GM23338 (cell line): ENCODE data around the gene GALE. TPM values are rescaled to one million over a fixed set of nuclear protein-coding genes. Genes with fewer than 3 reads are reported as not detected.

Experiments used
- ATAC-seq: fragments of 200-7000 bp; cut with Tn5 transposase; 3 replicates; pipeline ENCODE4 v1.9.1; 2020
- DNase-seq: peaks from one replicate; pipeline ENCODE4 v3.0.0-alpha.2; 2015; ENCODE audit warnings: low spot score
- H2AFZ ChIP-seq: fragments of 200-600 bp; sonication (generic); 2 replicates; pipeline ENCODE4 v1.8.0; 2016; ENCODE audit warnings: antibody characterized with exemption, mild to moderate bottlenecking, moderate library complexity
- H3F3A ChIP-seq: fragments of 200-600 bp; sonication (generic); replicated peaks from 2 replicates; pipeline ENCODE4 v1.8.0; 2017; ENCODE audit warnings: antibody characterized with exemption, mixed run types, low read depth
- H3K27ac ChIP-seq: fragments of 200-600 bp; sonication (generic); 2 replicates; pipeline ENCODE4 v1.6.1; 2016; ENCODE audit warnings: low read depth
- H3K27me3 ChIP-seq: fragments of 200-600 bp; sonication (generic); 2 replicates; pipeline ENCODE4 v1.8.0; 2016; ENCODE audit warnings: mild to moderate bottlenecking, mixed run types, moderate library complexity; ENCODE audit not compliant: insufficient read depth
- H3K36me3 ChIP-seq: fragments of 200-600 bp; sonication (generic); 2 replicates; pipeline ENCODE4 v1.8.0; 2016; ENCODE audit warnings: mild to moderate bottlenecking; ENCODE audit not compliant: insufficient read depth
- H3K4me1 ChIP-seq: fragments of 200-600 bp; sonication (generic); 2 replicates; pipeline ENCODE4 v1.8.0; 2016; ENCODE audit warnings: mild to moderate bottlenecking, moderate library complexity; ENCODE audit not compliant: insufficient read depth
- H3K4me2 ChIP-seq: fragments of 200-600 bp; sonication (generic); 2 replicates; pipeline ENCODE4 v1.7.1; 2017; ENCODE audit warnings: mixed run types
- H3K4me3 ChIP-seq: fragments of 200-600 bp; sonication (generic); 2 replicates; pipeline ENCODE4 v1.6.1; 2016; ENCODE audit warnings: mixed run types
- H3K79me2 ChIP-seq: fragments of 200-600 bp; sonication (generic); replicated peaks from 2 replicates; pipeline ENCODE4 v1.8.0; 2017; ENCODE audit warnings: mild to moderate bottlenecking; ENCODE audit not compliant: insufficient read depth
- H3K9me2 ChIP-seq: fragments of 200-600 bp; sonication (generic); 2 replicates; pipeline ENCODE4 v1.8.0; 2017; ENCODE audit not compliant: insufficient read depth
- H4K20me1 ChIP-seq: fragments of 200-600 bp; sonication (generic); replicated peaks from 2 replicates; pipeline ENCODE4 v1.8.0; 2017; ENCODE audit warnings: mild to moderate bottlenecking; ENCODE audit not compliant: insufficient read depth
- H3K27ac Mint-ChIP-seq: 2 replicates; pipeline ENCODE4 v1.8.0; 2020; ENCODE audit warnings: inconsistent platforms, mild to moderate bottlenecking, moderate library complexity, mixed read lengths
- H3K27me3 Mint-ChIP-seq: 3 replicates; pipeline ENCODE4 v1.8.0; 2022; ENCODE audit warnings: low read depth, mild to moderate bottlenecking, moderate library complexity, mixed read lengths, inconsistent platforms; ENCODE audit not compliant: insufficient read depth, poor library complexity
- H3K36me3 Mint-ChIP-seq: 3 replicates; pipeline ENCODE4 v1.8.0; 2021; ENCODE audit warnings: low read depth, mild to moderate bottlenecking, inconsistent platforms, moderate library complexity, mixed read lengths
- H3K4me1 Mint-ChIP-seq: 3 replicates; pipeline ENCODE4 v1.8.0; 2020; ENCODE audit warnings: mild to moderate bottlenecking, inconsistent platforms, mixed read lengths
- H3K4me3 Mint-ChIP-seq: 3 replicates; pipeline ENCODE4 v1.8.0; 2021; ENCODE audit warnings: moderate library complexity, mild to moderate bottlenecking, inconsistent platforms, mixed read lengths
- H3K9me3 Mint-ChIP-seq: 3 replicates; pipeline ENCODE4 v1.8.0; 2020; ENCODE audit warnings: moderate library complexity, mild to moderate bottlenecking, inconsistent platforms, mixed read lengths
- CREB1 ChIP-seq: fragments of 250-450 bp; sonication (Bioruptor Pico); IDR thresholded peaks from 2 replicates; pipeline ENCODE4 v1.5.0; 2020; ENCODE audit warnings: low read depth, mild to moderate bottlenecking, moderate library complexity
- ETS1 ChIP-seq: IDR thresholded peaks from 2 replicates; pipeline ENCODE4 v1.6.1; 2016; ENCODE audit warnings: antibody characterized with exemption
- EZH2 ChIP-seq: fragments of 200-600 bp; sonication (generic); IDR thresholded peaks from one replicate; pipeline ENCODE4 v1.8.0; 2017; ENCODE audit warnings: antibody characterized with exemption, mild to moderate bottlenecking, low read depth; ENCODE audit not compliant: unreplicated experiment
- EZH2phosphoT487 ChIP-seq: fragments of 200-600 bp; sonication (generic); IDR thresholded peaks from one replicate; pipeline ENCODE4 v1.8.1; 2018; ENCODE audit warnings: antibody characterized with exemption; ENCODE audit not compliant: unreplicated experiment
- JUNB ChIP-seq: IDR thresholded peaks from one replicate; pipeline ENCODE4 v1.6.1; 2016; ENCODE audit warnings: antibody characterized with exemption; ENCODE audit not compliant: unreplicated experiment
- POLR2AphosphoS5 ChIP-seq: IDR thresholded peaks from 2 replicates; pipeline ENCODE4 v1.6.1; 2016; ENCODE audit warnings: antibody characterized with exemption, low read depth
- REST ChIP-seq: IDR thresholded peaks from one replicate; pipeline ENCODE4 v1.6.1; 2018; ENCODE audit warnings: antibody characterized with exemption; ENCODE audit not compliant: unreplicated experiment
- STAT1 ChIP-seq: IDR thresholded peaks from one replicate; pipeline ENCODE4 v1.6.1; 2016; ENCODE audit warnings: antibody characterized with exemption; ENCODE audit not compliant: unreplicated experiment
- ZNF114 ChIP-seq: fragments of 250-450 bp; sonication (Bioruptor Pico); IDR thresholded peaks from 2 replicates; pipeline ENCODE4 v1.5.0; 2020; ENCODE audit warnings: mild to moderate bottlenecking, moderate library complexity
- ZNF462 ChIP-seq: fragments of 250-450 bp; sonication (Bioruptor Pico); IDR thresholded peaks from 2 replicates; pipeline ENCODE4 v1.5.0; 2020; ENCODE audit warnings: mild to moderate bottlenecking, moderate library complexity
- polyA plus RNA-seq: library from polyadenylated mRNA; unstranded; fragments of >200 nt; fragmentation: Nextera tagmentation; extraction: Ambion mirVana; gene quantifications from 2 replicates; pipeline ENCODE4 v1.2.1, GENCODE V29; 2016
- total RNA-seq: library from RNA; depleted of rRNA; stranded (reverse); fragments of >200 nt; shearing (Covaris generic); gene quantifications from 2 replicates; pipeline ENCODE4 v1.2.3, GENCODE V29; 2014

Gene GALE
- total and polyA plus RNA-seq, 2 experiments from 2014 or later, result 28.1 to 31.7 TPM

- Mint-ChIP-seq H3K27ac (no peak overlapping the region), H3K4me3 (no peak overlapping the region), H3K36me3 (no peaks in the 10 kb centered on the region), H3K27me3 (peaks cover 13% of the 10 kb centered on the region), H3K9me3 (no peaks in the 10 kb centered on the region; the same call in 2 of the 3 replicates), H3K4me1 (peaks cover 9% of the 10 kb centered on the region; the same call in 2 of the 3 replicates)
- Histone ChIP-seq H3K27ac (no peak overlapping the region), H3K9me2 (no peaks in the 10 kb centered on the region), H2AFZ (no peak overlapping the region), H3K4me1 (0 out of 2 replicates have a peak, but pooled peaks cover 3% of the 10 kb centered on the region), H4K20me1 (no peaks in the 10 kb centered on the region), H3K4me2 (no peak overlapping the region), H3K27me3 (peaks cover 14% of the 10 kb centered on the region), H3F3A (0 out of 2 replicates have a peak, but pooled peaks cover 4% of the 10 kb centered on the region), H3K4me3 (no peak overlapping the region), H3K36me3 (no peaks in the 10 kb centered on the region), H3K79me2 (no peaks in the 10 kb centered on the region)
- ATAC-seq (no peak), DNase-seq (no peak)
- TF ChIP-seq CREB1 (CRISPR knock-in tag) (no peak), POLR2AphosphoS5 (no peak), EZH2phosphoT487 (no peak), STAT1 (no peak), REST (no peak), JUNB (no peak), EZH2 (no peak), ZNF462 (CRISPR knock-in tag) (no peak), ZNF114 (CRISPR knock-in tag) (no peak), ETS1 (no peak)
Measured at GRCh38 chr1:23806280-23806679, 5.7 kb upstream of the GALE start.
